Testis (tissue), 2 donors: ENCODE measurements around the gene GPR157.
A peak's percentile ranks its signal among the peaks of the same experiment; 100 is the strongest.

ENCODE experiments used
- POLR2A ChIP-seq: fragments of 450-650 bp; IDR thresholded peaks from one replicate; pipeline ENCODE4 v1.6.1; 2017; ENCODE audit warnings: antibody characterized with exemption, mild to moderate bottlenecking, moderate library complexity
- TF ChIP-seq, protein P1 (sequence below), 3 experiments: fragments of 450-650 bp in 2 of 3; fragments of 200-600 bp in 1 of 3; sonication (generic) in 1 of 3; IDR thresholded peaks; one replicate each; pipeline ENCODE4 v1.5.1; 2016 to 2019; ENCODE audit warnings: antibody characterized with exemption in 3 of 3, mild to moderate bottlenecking in 2 of 3, moderate library complexity in 1 of 3

DNA sequence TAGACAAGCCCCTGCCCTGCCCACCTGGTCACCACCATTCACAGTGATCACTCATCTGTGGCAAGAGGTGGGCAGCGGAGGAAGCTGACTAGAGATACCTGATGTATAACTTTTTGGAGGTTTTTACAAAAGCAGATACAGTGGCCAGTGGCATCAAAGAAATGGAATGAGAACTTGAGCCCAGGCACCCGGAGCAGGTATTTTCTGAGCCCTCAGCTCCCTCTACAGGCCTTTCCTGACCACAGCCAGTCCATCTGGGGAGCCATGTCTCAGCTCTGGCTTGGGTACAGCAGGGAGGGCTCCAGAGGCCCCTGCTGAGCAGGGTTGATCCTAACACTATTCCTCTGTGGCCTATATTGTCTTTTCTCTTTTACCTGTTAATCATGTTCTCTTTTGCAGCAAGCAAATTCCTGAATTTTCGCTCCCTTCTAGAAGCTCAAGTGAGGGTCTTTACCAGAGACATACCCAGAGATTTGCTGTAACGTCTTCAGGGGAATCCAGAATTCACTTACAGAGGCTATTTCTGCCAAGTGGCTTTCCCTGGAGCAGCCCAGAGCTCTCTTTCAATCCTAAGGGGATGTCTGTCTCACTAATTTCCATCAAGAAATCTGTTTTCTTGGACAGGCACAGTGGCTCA lies 27.3 kb downstream of the GPR157 start:
- TF ChIP-seq, protein P1, sequence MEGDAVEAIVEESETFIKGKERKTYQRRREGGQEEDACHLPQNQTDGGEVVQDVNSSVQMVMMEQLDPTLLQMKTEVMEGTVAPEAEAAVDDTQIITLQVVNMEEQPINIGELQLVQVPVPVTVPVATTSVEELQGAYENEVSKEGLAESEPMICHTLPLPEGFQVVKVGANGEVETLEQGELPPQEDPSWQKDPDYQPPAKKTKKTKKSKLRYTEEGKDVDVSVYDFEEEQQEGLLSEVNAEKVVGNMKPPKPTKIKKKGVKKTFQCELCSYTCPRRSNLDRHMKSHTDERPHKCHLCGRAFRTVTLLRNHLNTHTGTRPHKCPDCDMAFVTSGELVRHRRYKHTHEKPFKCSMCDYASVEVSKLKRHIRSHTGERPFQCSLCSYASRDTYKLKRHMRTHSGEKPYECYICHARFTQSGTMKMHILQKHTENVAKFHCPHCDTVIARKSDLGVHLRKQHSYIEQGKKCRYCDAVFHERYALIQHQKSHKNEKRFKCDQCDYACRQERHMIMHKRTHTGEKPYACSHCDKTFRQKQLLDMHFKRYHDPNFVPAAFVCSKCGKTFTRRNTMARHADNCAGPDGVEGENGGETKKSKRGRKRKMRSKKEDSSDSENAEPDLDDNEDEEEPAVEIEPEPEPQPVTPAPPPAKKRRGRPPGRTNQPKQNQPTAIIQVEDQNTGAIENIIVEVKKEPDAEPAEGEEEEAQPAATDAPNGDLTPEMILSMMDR (IDR thresholded peaks at IDR 0.05) = peak in 2 of 3 experiments; percentile 35 to 59
- TF ChIP-seq POLR2A = no peak
